Testis (tissue), 3 donors: ENCODE data around the gene PLD1. TPM values are rescaled to one million over a fixed set of nuclear protein-coding genes. Genes with fewer than 3 reads are reported as not detected.
"Not testable (repeated sequence)": the region's sequence is repeated elsewhere in the genome, so short reads cannot be mapped to it uniquely, and the experiment has no call there.

ENCODE experiments used
- DNase-seq: peaks from one replicate; pipeline ENCODE4 v3.0.0-alpha.2; 2019
- H3K27ac ChIP-seq, 2 donors: fragments of 200-600 bp; sonication (generic); one replicate each; pipeline ENCODE4 v1.5.1; 2019
- H3K27me3 ChIP-seq: fragments of 200-600 bp; sonication (generic); one replicate; pipeline ENCODE4 v1.5.1; 2019
- H3K36me3 ChIP-seq: fragments of 200-600 bp; sonication (generic); one replicate; pipeline ENCODE4 v1.5.1; 2017; ENCODE audit warnings: low read depth; ENCODE audit errors: missing control alignments
- H3K4me1 ChIP-seq: fragments of 200-600 bp; sonication (generic); one replicate; pipeline ENCODE4 v1.5.1; 2019
- H3K4me3 ChIP-seq, 2 donors: fragments of 200-600 bp; sonication (generic); one replicate each; pipeline ENCODE4 v1.5.1; 2017 to 2019
- H3K9me3 ChIP-seq: fragments of 200-600 bp; sonication (generic); one replicate; pipeline ENCODE4 v1.5.1; 2017
- POLR2A ChIP-seq: fragments of 450-650 bp; IDR thresholded peaks from one replicate; pipeline ENCODE4 v1.6.1; 2017; ENCODE audit warnings: antibody characterized with exemption, mild to moderate bottlenecking, moderate library complexity
- WGBS, 2 donors: methylation state at CpG; one replicate each; pipeline ENCODE4 v1.1.5; 2018; 5-methylcytosine and 5-hydroxymethylcytosine counted together
- intact Hi-C: fragments of 100-400 bp; cut with DNase I; formaldehyde crosslinking; loops from one replicate; pipeline ENCODE4 v1.15.1; 2023; ENCODE audit warnings: low total_unique reads
- polyA plus RNA-seq: library from polyadenylated mRNA; stranded (reverse); fragments of 350-450 nt; fragmentation: Illumina TruSeq; extraction: RNeasy Lipid Tissue Mini Kit (QIAGEN cat#74804); gene quantifications from one replicate; pipeline ENCODE4 v1.2.3, GENCODE V29; 2014; ENCODE audit warnings: low read depth, low replicate concordance; ENCODE audit not compliant: insufficient read depth
- total RNA-seq, 2 donors: library from RNA; depleted of rRNA; stranded (reverse); fragments of >200 nt; gene quantifications; one replicate each; pipeline ENCODE4 v1.2.3, GENCODE V29; 2016
- TF ChIP-seq, protein P1 (sequence below), 3 experiments: fragments of 450-650 bp in 2 of 3; fragments of 200-600 bp in 1 of 3; sonication (generic) in 1 of 3; IDR thresholded peaks; one replicate each; pipeline ENCODE4 v1.5.1; 2016 to 2019; ENCODE audit warnings: antibody characterized with exemption in 3 of 3, mild to moderate bottlenecking in 2 of 3, moderate library complexity in 1 of 3

PLD1 gene
- total and polyA plus RNA-seq, 3 donors from 2014 or later: 10.7 to 27.4 (median 19.1) TPM

DNA sequence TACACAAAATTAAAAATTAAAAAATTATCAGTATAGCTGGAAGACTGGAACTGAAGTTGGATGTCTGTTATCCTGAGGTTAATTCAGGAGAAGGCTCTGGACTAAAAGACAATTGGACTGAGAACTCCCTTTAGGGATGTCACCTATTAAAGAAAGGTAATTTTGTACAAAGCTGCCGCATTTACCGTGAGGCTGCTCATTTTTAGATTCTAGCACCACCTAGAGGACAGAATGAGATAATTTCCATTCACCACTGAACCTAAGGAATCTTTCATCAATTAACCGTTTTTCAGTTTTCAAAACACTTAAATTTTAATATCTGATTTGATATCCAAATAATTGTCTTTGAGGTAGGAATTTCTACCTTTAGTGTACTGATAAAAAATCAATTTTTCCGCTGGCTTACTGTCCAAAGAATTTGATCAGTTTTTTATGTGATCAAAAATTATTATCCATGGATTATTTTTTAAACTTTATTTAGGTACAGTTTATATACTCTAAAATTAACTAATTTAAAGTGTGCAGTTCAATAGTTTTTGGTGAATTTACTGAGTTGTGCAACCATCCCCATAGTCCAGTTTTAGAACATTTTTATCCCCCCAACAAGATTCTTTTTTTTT lies 243.4 kb downstream of the PLD1 start:
- no peaks in the 10 kb centered on the region for H3K4me1 ChIP-seq
- H3K9me3 ChIP-seq: no peaks in the 10 kb centered on the region
- H3K27me3 ChIP-seq: no peaks in the 10 kb centered on the region
- 23 to 24% methylated on average over 4 of the region's 4 CpGs for WGBS, 2 donors
- no peak overlapping the region for H3K4me3 ChIP-seq
- H3K36me3 ChIP-seq: no peaks in the 10 kb centered on the region
- no peak for DNase-seq
- no peak for TF ChIP-seq POLR2A
- TF ChIP-seq, protein P1, sequence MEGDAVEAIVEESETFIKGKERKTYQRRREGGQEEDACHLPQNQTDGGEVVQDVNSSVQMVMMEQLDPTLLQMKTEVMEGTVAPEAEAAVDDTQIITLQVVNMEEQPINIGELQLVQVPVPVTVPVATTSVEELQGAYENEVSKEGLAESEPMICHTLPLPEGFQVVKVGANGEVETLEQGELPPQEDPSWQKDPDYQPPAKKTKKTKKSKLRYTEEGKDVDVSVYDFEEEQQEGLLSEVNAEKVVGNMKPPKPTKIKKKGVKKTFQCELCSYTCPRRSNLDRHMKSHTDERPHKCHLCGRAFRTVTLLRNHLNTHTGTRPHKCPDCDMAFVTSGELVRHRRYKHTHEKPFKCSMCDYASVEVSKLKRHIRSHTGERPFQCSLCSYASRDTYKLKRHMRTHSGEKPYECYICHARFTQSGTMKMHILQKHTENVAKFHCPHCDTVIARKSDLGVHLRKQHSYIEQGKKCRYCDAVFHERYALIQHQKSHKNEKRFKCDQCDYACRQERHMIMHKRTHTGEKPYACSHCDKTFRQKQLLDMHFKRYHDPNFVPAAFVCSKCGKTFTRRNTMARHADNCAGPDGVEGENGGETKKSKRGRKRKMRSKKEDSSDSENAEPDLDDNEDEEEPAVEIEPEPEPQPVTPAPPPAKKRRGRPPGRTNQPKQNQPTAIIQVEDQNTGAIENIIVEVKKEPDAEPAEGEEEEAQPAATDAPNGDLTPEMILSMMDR (IDR thresholded peaks at IDR 0.05): peak; percentile 72 to 86 (median 77)
- intact Hi-C loops: loop anchor here (10.0 kb wide), 1 partner anchor 602 kb away; no protein-coding TSS in a partner anchor
- no peak overlapping the region for H3K27ac ChIP-seq

DNA sequence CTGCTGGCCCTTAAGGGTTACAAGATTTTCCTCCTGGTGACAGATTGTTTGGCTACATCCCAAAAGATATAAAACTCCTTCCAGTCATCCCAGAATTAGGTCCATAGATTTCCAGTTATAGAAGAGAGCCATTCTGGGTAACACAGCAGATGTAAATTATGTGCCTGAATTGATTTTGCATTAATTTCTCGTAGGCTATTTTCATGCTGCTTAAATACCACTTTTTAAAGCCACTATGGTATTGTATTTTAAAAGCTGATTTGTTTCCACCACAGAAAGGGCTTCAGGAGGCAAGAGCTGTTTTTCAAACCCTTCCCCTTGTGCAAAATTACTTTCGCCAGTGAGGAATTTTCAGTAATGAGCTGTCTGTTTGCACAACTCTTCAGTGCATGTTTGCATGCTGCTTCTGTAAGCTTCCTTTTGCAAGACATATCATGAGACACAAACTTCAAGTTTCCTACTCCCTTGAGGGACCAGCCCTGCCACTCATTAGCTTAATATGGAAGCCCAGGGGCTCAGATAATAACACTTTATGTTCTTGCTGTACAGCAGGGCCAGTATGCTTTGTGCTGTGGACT lies 244.7 kb downstream of the PLD1 start:
- DNase-seq: no peak
- H3K4me1 ChIP-seq: peaks cover 3% of the 10 kb centered on the region
- H3K27ac ChIP-seq: no peak overlapping the region
- no peaks in the 10 kb centered on the region for H3K27me3 ChIP-seq
- no peak overlapping the region for H3K4me3 ChIP-seq
- WGBS, 2 donors: 82 to 87% methylated on average over 2 of the region's 2 CpGs
- no peaks in the 10 kb centered on the region for H3K36me3 ChIP-seq
- intact Hi-C loops: loop anchor here (10.0 kb wide), 1 partner anchor 601 kb away; no protein-coding TSS in a partner anchor
- no peaks in the 10 kb centered on the region for H3K9me3 ChIP-seq
- TF ChIP-seq, protein P1 (IDR thresholded peaks at IDR 0.05): no peak
- no peak for TF ChIP-seq POLR2A

DNA sequence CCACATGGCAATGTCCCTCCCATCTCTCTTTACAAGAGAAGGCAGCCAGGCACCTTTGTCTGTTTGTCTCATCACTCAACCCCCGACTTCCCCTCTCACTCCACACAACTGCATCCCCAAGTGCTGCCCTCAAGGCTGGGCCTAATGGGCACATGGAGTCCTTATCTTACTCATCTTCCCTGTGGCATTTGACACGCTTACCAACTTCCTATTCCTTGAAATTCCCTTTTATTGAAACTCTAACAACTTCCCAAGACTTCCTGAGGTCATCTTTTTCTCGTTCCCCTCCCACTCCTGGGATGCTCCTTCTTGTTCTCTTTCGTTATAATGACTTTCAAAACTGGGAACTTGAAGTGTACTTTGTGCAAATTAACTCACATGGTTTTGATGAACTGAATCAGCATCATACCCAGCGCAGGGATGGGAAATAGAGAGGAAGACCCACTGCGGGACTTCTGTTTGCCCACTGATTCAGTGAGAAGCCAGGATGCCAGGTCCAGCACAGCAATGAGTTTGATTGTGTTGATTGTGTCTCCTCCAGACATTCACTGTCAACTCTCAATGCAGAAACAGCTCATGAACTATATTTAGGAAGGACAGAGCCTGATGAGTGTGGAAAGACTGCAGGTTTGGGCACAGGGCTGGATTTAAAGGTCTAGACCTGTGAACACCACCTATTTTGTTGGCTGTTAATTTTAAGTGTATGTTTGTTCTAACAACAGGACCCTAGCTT lies 245.4 kb downstream of the PLD1 start:
- WGBS, 2 donors: 74 to 77% methylated on average over 6 of the region's 6 CpGs
- H3K27me3 ChIP-seq: no peaks in the 10 kb centered on the region
- H3K4me1 ChIP-seq: peaks cover 5% of the 10 kb centered on the region
- H3K4me3 ChIP-seq: no peak overlapping the region
- H3K36me3 ChIP-seq: no peaks in the 10 kb centered on the region
- no peak for DNase-seq
- intact Hi-C loops: loop anchor here (10.0 kb wide), 1 partner anchor 600 kb away; no protein-coding TSS in a partner anchor
- H3K9me3 ChIP-seq: no peaks in the 10 kb centered on the region
- TF ChIP-seq, protein P1 (IDR thresholded peaks at IDR 0.05): no peak
- no peak for TF ChIP-seq POLR2A
- no peak overlapping the region for H3K27ac ChIP-seq

DNA sequence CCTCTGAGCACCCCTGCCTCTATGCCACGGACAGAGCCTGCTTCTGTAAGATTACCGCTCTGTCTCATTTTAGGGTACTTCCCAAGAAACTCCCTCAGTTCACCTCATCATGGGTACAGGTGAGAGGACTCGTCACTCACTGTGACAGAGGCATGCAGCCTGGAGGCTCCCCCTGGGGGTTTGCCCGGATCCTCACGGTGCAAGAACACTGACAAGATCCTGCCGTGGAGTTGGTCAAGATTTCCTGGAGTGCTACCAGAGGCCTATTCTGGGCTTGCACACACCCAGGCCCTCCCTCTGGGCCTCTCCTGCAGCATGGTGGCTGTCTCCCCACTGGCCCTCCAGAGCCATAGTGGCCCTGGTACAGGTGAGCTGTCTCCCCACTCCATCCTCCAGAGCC lies 247.0 kb downstream of the PLD1 start:
- Histone ChIP-seq H3K36me3 (no peaks in the 10 kb centered on the region), H3K4me1 (peaks cover 10% of the 10 kb centered on the region), H3K27ac (peak overlapping the region; percentile 47 to 63), H3K27me3 (no peaks in the 10 kb centered on the region), H3K4me3 (no peak overlapping the region), H3K9me3 (no peaks in the 10 kb centered on the region)
- intact Hi-C loops: loop anchor here (10.0 kb wide), 1 partner anchor 598 kb away; no protein-coding TSS in a partner anchor
- DNase-seq: no peak
- TF ChIP-seq POLR2A: no peak
- TF ChIP-seq, protein P1 (IDR thresholded peaks at IDR 0.05): no peak
- 77 to 100% methylated on average over 2 to 6 of the region's 6 CpGs for WGBS, 2 donors

DNA sequence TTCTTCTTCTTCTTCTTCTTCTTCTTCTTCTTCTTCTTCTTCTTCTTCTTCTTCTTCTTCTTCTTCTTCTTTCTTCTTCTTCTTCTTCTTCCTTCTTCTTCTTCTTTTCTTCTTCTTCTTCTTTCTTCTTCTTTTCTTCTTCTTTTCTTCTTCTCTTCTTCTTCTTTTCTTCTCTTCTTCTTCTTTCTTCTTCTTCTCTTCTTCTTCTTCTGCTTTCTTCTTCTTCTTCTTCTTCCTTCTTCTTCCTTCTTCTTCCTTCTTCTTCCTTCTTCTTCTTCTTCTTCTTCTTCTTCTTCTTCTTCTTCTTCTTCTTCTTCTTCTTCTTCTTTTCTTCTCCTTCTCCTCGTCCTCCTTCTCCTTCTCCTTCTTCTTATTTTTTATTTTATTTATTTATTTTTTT lies 247.8 kb downstream of the PLD1 start:
- WGBS, 2 donors: 67 to 91% methylated on average over 1 of the region's 1 CpG
- H3K27me3 ChIP-seq, H3K4me3 ChIP-seq, H3K9me3 ChIP-seq, H3K36me3 ChIP-seq, DNase-seq: not testable (repeated sequence)
- H3K27ac ChIP-seq: peak overlapping the region; percentile 47 to 68
- H3K4me1 ChIP-seq: peaks cover 13% of the 10 kb centered on the region
- intact Hi-C loops: loop anchor here (10.0 kb wide), 1 partner anchor 598 kb away; no protein-coding TSS in a partner anchor
